GM04503 (cell line): Measurements from ENCODE around the gene SERBP1.

Experiments
- DNase-seq: peaks from one replicate; pipeline ENCODE4 v3.0.0-alpha.2; 2012; ENCODE audit warnings: low read depth

SERBP1 gene

GRCh38 chr1:67359592-67359991 is 70.6 kb downstream of the SERBP1 start:
- DNase-seq, result no peak
